K562 (cell line): ENCODE data around the gene CCL21. TPM values are rescaled to one million over a fixed set of nuclear protein-coding genes. Genes with fewer than 3 reads are reported as not detected.

Experiments used
- ARID1B ChIP-seq: fragments of 450-650 bp; IDR thresholded peaks from 2 replicates; pipeline ENCODE4 v1.6.1; 2016; ENCODE audit warnings: antibody characterized with exemption, mild to moderate bottlenecking, inconsistent platforms
- PHF21A ChIP-seq: fragments of 450-650 bp; IDR thresholded peaks from 2 replicates; pipeline ENCODE4 v1.6.1; 2017; ENCODE audit warnings: low read depth, borderline replicate concordance
- SMARCE1 ChIP-seq: fragments of 450-650 bp; IDR thresholded peaks from 2 replicates; pipeline ENCODE4 v1.7.1; 2016; ENCODE audit warnings: mild to moderate bottlenecking
- SRF ChIP-seq, 2 experiments: fragments of 250-450, 450-650 bp in 1 of 2; sonication (Bioruptor Pico) in 1 of 2; sonication (generic) in 1 of 2; formaldehyde crosslinking; IDR thresholded peaks; 2 replicates each; pipeline versions ENCODE4 v1.5.0 to v1.5.1; 2020 to 2022; ENCODE audit warnings: mild to moderate bottlenecking in 1 of 2, missing genetic modification reagents in 1 of 2
- ZNF263 ChIP-seq: sonication (generic); formaldehyde crosslinking; IDR thresholded peaks from 2 replicates; pipeline ENCODE4 v1.8.0; 2022; ENCODE audit warnings: mild to moderate bottlenecking, missing genetic modification reagents, borderline replicate concordance
- polyA plus RNA-seq, 8 experiments: library from polyadenylated mRNA; depleted of rRNA in 4 of 8; stranded (reverse) in 5 of 8; unstranded in 3 of 8; fragments of >200 nt; fragmentation: Nextera tagmentation in 2 of 8; fragmentation: Illumina TruSeq in 1 of 8; extraction: Ambion mirVana in 2 of 8; extraction: Trizol in 1 of 8; gene quantifications; 2 replicates each; pipeline versions ENCODE4 v1.2.1 to v1.2.3, GENCODE V29; 2011 to 2014; ENCODE audit warnings: inconsistent platforms in 1 of 8, missing spikeins in 1 of 8
- total RNA-seq, 7 experiments: library from RNA; depleted of rRNA in 6 of 7; stranded (reverse); fragments of >200 nt in 6 of 7; fragmentation: Illumina TruSeq in 2 of 7; extraction: Trizol in 2 of 7; gene quantifications; 2 replicates each; pipeline versions ENCODE4 v1.2.1 to v1.2.3, GENCODE V29; 2011 to 2021; ENCODE audit warnings: low replicate concordance in 1 of 7
- TF ChIP-seq, protein P1 (sequence below): fragments of 250-450 bp; sonication (Bioruptor Pico); IDR thresholded peaks from 2 replicates; pipeline ENCODE4 v1.5.0; 2021
- TF ChIP-seq, protein P2 (sequence below), 2 experiments: fragments of 450-650 bp; formaldehyde crosslinking in 1 of 2; IDR thresholded peaks; 2 replicates each; pipeline versions ENCODE4 v1.4.0 to v1.6.1; 2014 to 2020; ENCODE audit warnings: mild to moderate bottlenecking in 2 of 2, borderline replicate concordance in 1 of 2, low read depth in 1 of 2
- TF ChIP-seq, protein P3 (sequence below): IDR thresholded peaks from 2 replicates; pipeline ENCODE4 v1.6.1; 2011; ENCODE audit warnings: borderline replicate concordance, low read depth, mild to moderate bottlenecking, moderate library complexity, low read length; ENCODE audit not compliant: insufficient read depth, poor library complexity, severe bottlenecking
- TF ChIP-seq, protein P4 (sequence below): fragments of 450-650 bp; IDR thresholded peaks from 2 replicates; pipeline ENCODE4 v1.7.0; 2016; ENCODE audit warnings: borderline replicate concordance

The CCL21 gene
- total and polyA plus RNA-seq, 9 of the 15 experiments (the other 6 are each of a cell fraction or from before 2014, with no cell fraction given) = not detected

DNA sequence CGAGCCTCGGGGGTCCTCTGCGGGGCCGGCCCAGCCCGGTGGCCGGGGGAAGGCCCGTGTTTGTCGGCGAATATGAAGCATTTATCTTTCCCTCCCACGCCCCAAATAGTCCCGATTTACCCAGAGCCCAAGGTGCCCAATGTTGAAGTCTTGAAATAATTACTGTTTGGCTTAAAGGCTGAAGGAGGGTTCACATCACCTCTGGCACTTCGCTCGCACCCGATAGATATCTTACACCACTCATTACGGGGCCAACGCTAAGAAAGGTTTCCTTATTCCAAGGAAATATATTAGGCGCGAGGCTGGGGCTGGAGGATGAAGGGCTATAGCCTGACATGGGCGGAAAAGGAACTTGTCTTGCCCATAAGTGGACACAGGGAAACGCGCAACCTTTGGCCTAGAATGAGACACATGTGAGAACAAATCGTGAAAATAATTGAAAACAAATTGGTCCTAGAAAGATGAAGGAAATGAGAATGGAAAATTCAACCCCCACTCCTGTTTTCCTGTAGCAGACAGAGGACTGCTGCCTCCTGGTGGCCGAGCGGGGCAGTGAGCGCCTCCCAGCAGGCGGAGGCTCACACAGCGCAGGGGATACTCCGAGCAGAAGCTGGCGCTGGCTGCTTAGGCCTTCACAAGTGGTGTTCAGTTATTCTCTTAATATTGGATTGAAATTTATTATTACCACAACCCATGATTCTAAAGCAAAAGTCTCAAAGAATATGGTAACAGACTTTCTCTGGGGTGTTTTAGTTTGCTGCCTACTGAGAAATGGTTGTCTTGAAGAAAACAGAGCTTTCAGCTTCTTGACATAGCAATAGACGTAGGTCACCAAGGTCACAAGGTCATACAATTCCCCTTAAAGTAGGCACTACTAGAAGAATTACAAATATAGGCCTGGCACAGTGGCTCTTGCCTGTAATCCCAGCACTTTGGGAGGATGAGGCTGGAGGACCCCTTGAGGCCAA lies 7.9 kb downstream of the CCL21 start (continued):
- peak in 1 of 2 experiments; percentile 86; a peak in 2 of 4 replicates for TF ChIP-seq SRF (CRISPR knock-in tag; IDR thresholded peaks at IDR 0.05)
- TF ChIP-seq, protein P1, sequence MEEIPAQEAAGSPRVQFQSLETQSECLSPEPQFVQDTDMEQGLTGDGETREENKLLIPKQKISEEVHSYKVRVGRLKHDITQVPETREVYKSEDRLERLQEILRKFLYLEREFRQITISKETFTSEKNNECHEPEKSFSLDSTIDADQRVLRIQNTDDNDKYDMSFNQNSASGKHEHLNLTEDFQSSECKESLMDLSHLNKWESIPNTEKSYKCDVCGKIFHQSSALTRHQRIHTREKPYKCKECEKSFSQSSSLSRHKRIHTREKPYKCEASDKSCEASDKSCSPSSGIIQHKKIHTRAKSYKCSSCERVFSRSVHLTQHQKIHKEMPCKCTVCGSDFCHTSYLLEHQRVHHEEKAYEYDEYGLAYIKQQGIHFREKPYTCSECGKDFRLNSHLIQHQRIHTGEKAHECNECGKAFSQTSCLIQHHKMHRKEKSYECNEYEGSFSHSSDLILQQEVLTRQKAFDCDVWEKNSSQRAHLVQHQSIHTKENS (CRISPR knock-in tag) = no peak
- TF ChIP-seq SMARCE1 = no peak
- TF ChIP-seq, protein P2, sequence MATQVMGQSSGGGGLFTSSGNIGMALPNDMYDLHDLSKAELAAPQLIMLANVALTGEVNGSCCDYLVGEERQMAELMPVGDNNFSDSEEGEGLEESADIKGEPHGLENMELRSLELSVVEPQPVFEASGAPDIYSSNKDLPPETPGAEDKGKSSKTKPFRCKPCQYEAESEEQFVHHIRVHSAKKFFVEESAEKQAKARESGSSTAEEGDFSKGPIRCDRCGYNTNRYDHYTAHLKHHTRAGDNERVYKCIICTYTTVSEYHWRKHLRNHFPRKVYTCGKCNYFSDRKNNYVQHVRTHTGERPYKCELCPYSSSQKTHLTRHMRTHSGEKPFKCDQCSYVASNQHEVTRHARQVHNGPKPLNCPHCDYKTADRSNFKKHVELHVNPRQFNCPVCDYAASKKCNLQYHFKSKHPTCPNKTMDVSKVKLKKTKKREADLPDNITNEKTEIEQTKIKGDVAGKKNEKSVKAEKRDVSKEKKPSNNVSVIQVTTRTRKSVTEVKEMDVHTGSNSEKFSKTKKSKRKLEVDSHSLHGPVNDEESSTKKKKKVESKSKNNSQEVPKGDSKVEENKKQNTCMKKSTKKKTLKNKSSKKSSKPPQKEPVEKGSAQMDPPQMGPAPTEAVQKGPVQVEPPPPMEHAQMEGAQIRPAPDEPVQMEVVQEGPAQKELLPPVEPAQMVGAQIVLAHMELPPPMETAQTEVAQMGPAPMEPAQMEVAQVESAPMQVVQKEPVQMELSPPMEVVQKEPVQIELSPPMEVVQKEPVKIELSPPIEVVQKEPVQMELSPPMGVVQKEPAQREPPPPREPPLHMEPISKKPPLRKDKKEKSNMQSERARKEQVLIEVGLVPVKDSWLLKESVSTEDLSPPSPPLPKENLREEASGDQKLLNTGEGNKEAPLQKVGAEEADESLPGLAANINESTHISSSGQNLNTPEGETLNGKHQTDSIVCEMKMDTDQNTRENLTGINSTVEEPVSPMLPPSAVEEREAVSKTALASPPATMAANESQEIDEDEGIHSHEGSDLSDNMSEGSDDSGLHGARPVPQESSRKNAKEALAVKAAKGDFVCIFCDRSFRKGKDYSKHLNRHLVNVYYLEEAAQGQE (IDR thresholded peaks at IDR 0.05; ENCODE audit: borderline replicate concordance) = peak; percentile 71
- TF ChIP-seq, protein P2 (CRISPR knock-in tag; IDR thresholded peaks at IDR 0.05; ENCODE audit: low read depth) = no peak
- TF ChIP-seq PHF21A = peak; percentile 97
- TF ChIP-seq, protein P3, sequence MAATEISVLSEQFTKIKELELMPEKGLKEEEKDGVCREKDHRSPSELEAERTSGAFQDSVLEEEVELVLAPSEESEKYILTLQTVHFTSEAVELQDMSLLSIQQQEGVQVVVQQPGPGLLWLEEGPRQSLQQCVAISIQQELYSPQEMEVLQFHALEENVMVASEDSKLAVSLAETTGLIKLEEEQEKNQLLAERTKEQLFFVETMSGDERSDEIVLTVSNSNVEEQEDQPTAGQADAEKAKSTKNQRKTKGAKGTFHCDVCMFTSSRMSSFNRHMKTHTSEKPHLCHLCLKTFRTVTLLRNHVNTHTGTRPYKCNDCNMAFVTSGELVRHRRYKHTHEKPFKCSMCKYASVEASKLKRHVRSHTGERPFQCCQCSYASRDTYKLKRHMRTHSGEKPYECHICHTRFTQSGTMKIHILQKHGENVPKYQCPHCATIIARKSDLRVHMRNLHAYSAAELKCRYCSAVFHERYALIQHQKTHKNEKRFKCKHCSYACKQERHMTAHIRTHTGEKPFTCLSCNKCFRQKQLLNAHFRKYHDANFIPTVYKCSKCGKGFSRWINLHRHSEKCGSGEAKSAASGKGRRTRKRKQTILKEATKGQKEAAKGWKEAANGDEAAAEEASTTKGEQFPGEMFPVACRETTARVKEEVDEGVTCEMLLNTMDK = peak; percentile 51
- TF ChIP-seq ARID1B = no peak
- no peak for TF ChIP-seq ZNF263 (CRISPR knock-in tag)
- TF ChIP-seq, protein P4, sequence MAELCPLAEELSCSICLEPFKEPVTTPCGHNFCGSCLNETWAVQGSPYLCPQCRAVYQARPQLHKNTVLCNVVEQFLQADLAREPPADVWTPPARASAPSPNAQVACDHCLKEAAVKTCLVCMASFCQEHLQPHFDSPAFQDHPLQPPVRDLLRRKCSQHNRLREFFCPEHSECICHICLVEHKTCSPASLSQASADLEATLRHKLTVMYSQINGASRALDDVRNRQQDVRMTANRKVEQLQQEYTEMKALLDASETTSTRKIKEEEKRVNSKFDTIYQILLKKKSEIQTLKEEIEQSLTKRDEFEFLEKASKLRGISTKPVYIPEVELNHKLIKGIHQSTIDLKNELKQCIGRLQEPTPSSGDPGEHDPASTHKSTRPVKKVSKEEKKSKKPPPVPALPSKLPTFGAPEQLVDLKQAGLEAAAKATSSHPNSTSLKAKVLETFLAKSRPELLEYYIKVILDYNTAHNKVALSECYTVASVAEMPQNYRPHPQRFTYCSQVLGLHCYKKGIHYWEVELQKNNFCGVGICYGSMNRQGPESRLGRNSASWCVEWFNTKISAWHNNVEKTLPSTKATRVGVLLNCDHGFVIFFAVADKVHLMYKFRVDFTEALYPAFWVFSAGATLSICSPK = no peak
